Astrocyte of the hippocampus (primary cell): Measurements from ENCODE around the gene KCNQ1OT1.

Experiments used
- DNase-seq: peaks from one replicate; pipeline ENCODE4 v3.0.0; 2011; ENCODE audit warnings: low read depth, low spot score

KCNQ1OT1 gene

DNA sequence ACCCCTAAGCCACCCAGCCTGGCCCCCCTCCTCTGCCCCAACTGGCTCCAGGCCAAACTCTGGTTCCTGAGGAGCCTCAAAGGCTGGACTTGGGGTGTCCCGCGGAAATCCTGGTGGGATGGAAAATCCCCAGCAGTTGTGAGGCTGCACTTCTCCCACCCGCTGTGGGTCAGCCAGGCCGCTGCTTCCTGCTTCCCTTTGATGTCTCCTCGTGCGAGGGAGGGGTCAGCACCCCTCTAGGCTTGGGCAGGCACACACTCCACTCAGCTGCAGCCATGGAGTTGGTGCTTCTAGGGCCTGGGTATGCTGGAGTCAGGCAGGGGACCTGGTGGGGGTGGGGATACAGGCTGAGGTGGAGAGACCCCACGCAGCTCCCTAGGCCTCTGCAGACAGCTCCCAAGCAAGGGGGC, 12.0 kb downstream of the KCNQ1OT1 start:
- DNase-seq = no peak

DNA sequence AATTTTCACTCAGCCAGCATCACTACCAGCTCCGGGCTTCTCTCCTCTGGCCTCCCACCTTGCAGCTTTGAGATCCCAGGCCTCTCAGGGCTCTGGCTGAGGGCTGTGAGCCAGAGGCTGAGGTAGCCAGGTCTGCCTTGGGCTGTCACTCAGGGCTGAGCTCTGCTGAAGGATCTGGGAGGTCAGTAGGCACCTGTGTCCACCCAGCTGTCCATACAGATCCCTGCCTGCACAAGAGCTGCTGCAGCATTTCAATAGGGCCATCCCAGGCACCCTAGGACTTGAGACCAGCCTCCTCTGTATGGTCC, 12.6 kb downstream of the KCNQ1OT1 start:
- no peak for DNase-seq

DNA sequence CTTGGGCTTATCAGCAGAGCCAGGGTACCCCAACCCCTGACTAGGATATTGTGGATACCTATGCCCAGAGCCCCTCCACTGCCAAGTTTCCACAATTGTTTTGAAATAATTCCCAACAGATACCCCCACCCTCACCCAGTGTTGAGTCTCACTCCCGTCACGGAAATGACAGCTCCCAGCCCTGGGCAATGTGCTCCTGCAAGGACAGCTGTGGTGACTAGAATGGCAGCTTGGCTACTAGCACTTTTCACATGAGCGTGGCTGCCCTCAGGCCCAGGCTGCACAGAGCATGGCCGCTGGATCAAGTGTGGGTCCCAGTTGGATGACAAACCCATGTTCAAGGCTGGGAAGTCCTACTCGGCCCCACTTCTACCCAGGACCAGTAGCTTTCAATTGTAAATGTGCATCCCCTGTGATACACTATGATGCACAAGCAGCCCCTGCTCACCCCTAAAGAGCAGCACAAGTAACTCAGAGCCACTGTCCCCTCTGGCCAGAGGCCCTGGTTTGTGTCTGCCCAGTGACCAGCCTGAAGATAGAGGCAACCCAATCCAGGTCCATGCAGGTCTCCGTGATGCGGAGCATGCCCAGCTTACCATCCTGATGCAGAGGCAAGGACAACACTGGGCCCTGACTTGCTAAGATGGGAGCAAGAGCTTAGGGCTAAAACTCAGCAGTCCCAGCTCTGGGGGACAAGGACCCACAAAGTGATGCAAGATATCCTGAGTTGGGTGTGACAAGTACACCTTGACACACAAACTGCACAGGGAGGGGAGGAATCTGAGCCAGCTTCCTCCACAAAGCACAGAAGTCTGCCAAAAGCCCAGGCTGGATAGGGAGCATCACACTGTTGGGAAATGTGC, 13.2 kb downstream of the KCNQ1OT1 start:
- DNase-seq = no peak

DNA sequence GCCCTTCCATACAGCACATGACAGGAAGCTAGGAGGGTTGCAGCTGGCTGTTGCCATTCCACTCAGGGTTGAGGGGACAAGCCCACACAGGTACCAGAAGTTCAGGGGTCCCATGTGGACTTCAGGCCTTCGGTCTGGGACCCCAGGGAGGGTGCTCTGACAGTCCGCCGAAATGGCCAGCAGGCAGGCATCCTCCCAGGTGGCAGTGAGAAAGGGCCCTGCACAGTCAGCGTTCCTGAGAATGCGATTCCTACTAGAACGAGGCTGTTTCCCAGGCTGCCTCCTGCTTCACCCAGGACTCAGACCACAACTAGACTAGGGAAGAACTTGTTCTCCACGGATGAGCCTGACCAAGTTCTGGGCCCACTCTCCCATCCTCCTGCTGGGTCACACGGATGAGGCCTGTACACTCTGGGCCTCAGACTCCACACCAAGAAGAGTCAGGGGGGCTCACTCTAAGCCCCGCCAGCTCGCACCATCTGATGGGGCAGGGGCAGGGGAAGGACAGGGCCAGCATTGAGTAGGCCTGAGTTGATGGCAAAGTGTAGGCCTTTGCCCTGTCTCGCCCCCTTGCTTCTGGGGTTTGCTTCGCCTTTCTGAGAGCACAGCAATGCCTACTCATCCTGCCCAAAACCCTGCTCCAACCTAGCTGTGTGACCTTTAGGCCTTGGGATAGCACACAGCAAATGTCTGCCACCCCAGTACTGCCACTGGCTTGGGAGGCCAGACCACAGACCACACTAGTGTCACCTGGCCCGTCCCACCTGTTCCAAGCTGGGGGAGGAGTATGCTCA, 14.0 kb downstream of the KCNQ1OT1 start:
- no peak for DNase-seq

DNA sequence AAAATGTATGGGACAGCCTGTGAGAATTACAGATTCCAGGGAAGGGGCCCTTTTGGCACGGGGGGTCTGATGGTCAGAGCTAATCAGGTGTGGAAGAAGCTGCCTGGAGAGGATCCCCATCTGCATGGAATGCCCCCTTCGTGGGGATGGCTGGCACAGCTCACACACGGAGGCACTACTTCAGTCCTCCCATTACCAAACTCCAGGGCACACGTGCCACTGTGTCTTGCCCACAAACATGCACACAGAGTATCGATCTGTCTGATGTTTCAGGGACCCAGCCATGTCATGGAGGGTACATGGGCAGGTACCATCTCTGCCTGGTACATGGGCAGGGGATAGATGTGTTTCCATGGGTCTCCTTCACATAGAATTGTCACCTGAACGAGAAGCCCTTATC, 14.7 kb downstream of the KCNQ1OT1 start:
- DNase-seq = no peak

DNA sequence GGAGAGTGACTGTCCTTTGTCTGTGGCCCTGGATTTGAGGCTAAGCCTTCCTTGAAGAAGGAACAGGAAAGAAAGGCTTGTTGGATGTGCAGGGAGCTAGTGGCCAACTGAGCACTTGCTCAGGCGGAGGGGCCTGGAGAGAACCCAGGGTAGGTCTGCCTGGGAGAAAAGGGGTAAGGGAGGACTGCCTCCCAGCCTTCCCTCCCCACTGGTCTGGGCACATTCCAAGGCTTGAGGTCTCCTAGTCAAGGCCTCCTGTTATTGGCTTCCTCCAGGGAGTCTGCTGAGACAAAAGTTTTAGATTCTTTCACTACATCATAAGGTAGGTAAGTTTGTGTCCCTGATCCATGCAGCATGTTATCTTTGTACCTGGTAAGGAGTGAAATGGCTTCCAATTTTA, 15.2 kb downstream of the KCNQ1OT1 start:
- DNase-seq = no peak

DNA sequence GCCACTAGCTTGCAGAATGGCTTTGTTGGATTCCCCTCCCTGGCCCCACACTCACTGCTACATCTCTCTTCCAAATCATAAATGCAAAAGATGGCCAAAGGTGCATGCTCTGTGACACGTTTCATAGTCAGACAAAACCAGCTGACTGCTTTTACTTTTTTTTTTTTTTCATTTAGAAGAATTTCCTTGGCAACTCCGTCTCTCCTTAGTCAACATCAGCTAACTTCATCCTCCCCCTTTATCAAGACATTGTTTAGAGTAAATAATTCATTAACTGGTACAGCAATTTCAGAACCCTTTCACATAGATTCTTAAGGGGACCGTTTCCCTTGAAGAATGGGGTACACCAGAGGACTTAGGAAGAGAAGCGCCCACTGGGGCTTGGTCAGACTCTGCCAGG, 16.0 kb downstream of the KCNQ1OT1 start:
- DNase-seq = no peak

DNA sequence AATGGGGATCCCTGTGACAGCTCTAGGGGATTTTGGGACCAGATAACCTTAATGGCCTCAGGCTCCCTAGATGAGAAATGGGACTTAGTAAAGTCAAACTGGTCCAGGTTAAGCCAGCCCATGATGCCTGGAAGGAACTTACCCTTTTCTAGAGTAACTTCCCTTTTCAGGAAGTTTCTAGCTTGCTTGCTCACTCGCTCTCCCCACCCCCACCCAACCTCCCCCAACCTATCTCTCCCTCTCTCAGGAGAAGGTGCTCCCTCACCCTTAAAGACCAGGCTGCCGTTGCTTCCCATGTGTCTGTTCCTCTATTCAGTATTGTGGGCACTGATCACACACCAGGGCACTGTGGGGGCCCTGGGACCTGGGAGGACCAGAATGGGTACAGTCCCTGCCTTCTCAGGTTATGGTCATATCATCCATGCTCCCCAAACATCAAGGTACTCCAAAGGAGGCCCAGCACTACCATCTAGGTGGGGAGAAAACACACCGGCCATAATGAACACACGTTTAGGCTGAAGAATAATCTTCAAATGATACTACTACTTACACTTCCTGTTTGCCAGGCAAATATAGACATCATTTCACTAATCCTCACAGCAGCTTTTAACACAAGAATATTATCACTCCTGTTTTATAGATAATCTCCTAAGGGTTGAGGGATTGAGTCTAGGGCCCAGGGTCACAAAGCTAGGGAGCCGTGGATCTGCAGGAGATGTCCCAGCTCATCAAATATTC, 18.2 kb downstream of the KCNQ1OT1 start:
- DNase-seq = no peak

DNA sequence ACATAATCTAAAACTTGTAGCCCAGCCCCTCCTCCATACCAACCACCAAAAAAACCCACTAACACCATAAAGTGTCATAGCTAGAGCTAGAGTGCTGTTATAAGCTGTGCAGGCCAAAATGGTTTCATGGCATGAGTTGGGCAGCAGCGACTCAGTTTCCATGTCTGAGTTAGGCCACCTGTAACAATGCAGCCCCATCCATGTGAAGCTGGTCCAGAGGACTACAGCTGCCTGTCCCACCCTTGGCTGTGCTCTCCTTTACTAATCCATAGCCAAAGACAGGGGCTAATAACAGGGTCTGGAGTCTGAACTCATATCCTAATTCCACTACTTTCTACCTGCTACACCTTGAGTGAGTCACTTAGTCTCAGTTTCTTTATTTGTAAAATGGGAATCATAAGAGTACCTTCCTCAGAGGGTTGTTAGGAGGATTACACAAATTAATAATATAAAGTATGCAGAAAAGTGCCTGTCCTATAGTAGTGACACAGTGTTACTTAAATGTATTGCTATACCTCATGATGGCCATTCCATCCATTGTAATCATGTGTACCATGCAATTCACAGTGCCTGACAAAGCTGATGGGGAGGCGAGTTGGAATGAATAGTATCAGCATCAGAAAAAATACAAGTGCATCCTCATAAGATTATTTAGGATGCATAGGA, 20.6 kb downstream of the KCNQ1OT1 start:
- no peak for DNase-seq

DNA sequence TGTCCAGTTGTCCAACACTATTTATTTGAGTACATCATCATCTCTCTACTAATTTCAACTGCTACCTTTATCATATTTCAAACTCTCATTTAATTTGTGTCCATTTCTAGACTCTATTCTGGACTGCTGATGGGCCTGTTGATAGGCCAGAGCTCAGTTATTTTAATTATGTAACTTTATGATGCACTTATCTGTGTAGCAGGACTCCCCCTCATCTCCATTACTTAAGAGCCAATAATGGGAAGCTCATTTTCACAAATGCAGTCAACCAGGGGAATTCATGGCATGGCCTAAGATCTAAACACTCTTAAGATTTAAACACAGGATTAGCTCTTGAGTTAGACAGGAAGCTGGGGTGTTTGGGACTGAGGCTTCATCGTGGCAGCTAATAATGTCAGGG, 21.4 kb downstream of the KCNQ1OT1 start:
- no peak for DNase-seq

DNA sequence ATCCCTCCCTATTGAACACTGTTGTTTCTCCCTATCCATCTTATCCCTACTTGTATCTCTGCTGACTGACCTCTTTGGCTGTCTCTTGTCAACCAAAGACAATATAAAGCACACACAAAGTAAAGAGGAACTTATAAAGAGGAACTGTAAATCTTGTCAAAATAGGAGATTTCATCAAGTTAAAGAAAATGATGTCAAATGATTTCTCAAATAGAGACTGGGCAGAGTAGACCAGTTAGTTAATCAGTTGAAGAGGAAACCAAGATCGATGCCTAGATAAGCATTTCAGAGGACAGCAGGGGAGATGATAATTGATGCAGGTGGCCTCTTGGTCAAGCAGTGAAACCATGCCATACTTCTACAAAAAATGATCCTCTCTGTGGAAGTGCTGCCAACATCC, 22.7 kb downstream of the KCNQ1OT1 start:
- DNase-seq = no peak

DNA sequence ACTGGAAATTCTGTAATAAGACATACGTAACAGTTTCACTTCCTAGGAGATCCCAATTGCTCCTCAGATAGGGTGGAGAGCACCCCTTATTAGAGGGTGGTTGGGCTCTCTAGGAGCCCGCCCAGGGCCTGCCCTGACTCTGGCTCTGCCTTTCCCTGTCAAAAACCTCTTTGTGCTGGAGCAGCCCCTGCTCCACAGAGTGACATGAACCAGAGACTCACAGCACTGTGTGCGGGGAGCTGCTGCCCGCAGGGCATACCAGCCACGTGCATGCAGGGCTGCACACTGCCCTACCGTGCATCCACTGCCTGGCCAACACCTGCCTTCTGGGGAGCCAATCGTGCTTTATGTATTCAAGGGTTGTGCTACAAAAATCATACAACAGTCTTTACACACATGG, 24.3 kb downstream of the KCNQ1OT1 start:
- DNase-seq = no peak

DNA sequence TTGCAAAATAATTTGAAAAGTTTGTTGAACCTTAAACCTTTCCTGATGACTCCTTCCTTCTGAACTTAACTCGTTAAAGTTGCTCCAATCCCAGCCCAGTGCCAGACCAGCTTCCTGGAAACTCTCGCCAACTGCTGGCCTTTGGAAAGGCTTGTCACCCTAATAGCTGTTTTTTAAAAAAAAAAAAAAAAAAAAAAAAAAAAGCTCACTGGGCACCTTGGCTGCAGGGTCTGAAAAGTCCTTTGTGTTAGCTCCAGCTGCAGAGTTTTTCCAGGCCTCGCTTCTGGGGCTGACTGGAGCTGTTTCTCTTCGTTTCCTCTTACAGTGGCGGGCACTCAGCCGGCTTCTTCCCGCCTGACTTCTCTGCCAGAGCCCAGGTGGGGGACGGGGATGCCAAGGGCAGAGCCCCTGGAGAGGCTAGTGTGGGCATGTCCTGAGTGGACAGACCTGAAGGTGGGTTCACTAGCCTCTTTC, 25.1 kb downstream of the KCNQ1OT1 start:
- peak; percentile 32 for DNase-seq

DNA sequence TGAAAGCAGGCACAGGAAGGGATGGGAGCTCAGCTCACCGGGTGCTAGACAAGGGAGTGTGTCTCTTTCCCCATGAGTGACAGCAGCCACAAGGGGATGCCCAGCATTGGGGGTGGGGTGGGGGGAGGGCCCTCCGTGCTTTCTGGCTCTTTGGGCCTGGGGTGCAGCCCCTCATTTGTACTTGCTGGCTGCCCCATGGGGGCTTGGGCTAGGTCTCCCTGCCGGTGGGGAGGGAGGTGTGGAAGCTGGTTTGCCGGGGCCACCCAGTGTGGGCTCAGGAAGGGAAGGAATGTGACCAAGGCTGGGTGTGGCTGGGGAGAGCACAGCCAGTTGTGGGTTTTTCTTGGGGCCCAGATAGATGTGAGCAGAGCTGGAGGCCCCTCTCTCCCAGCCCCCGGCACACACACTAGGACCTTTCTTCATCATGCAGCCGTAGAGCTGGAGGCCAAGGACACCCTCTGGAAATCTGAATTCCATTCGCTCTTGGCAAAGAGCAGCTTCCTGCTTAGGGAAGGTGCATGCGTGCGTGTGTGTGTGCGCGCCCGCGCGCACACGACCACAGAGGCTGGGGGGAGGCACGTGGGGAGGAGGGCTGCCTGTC, 25.8 kb downstream of the KCNQ1OT1 start:
- DNase-seq = no peak

DNA sequence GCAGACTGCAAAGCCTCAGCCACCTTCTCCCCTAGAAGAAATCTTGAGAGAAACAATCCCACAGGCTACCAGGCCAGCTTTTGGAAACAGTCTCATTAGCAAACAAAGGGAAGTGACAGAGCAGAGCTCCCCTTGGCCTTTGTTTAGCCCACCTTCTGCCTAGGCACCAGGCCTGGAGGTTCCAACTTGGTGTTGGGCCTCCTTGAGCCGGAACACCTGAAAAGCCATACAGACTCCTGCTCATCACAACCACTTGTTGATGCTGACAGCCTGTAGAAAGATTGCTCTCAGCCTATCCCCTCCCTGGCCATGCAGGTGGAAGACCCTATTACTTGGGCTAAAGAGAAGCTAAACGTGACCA, 26.6 kb downstream of the KCNQ1OT1 start:
- no peak for DNase-seq

DNA sequence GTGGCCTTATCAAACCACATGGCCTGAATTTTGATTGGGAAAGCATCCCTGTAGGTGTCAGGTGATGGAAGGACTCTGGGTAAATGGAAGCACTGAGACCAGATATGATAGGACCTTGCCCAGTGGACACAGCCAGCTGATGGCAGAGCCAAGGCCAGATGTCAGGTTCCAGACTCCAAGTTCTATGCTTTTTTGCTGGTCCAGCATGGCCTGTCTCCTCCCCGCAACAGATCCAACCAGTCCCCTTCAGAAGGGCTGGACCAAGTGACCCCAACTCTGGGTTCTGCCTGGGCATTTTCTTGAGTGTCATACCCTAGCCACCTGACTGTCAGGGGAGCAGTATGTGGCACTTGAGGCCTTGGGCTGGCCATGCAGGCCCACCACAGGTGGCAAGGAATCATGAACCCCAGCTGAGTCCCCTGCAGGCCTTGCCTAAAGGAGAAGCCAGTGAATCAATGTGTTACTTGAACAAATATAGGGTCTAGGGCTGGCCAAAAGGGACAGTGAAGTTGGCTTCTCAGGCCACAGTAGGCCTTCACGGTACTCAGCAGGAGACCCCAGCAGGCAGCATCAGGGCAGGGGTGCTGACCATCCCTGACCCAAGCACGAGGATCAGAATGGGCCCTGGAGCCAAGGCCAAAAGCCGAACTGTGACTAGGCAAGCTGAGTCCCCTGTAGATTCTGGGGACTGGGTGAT, 27.1 kb downstream of the KCNQ1OT1 start:
- DNase-seq = no peak

DNA sequence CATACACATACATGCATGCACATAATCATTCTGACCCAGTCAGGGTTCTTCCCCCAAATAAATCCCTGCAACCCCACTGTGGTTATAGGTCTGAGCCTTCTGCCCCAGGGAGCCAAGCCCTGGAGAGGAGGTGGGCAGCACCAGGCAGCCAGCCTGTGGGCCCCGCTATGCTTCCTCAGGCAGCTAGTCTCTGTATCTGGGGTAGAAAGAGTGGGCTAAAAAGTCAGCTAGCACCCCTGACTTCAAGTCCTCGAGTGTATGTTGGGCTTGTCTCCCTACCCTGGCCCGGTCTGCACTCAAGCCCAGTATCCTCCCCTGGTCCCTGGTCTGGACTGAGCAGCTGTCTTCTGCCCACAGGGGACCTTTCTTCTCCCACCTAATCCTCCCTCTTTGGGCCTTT, 28.0 kb downstream of the KCNQ1OT1 start:
- DNase-seq = no peak

DNA sequence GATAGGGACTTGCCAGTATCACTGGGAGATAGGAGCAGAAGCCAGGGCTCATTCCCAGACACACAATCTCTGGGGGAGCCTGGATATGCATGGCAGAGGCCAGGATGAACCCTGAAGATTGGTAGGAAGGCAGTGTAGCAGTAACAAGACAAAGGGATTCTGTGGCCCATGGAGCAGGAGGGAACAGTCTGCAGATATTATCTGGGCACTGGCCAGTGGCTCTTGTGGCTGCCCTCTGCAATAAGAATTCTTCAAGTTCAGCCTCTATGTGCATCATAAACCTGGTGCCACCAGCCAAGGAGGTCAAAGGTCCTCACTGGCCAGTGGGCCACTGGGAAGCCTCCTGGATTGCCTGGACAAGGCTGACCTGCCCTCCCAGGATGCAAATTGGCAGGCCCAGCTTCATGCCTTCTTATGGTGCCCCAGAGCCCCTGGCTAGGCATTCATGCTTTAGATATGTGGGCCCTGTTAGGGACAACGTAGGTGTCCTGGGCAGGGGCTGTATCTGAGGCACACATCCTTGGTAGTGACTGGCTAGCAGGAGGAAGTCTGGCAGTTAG, 29.2 kb downstream of the KCNQ1OT1 start:
- DNase-seq = no peak

DNA sequence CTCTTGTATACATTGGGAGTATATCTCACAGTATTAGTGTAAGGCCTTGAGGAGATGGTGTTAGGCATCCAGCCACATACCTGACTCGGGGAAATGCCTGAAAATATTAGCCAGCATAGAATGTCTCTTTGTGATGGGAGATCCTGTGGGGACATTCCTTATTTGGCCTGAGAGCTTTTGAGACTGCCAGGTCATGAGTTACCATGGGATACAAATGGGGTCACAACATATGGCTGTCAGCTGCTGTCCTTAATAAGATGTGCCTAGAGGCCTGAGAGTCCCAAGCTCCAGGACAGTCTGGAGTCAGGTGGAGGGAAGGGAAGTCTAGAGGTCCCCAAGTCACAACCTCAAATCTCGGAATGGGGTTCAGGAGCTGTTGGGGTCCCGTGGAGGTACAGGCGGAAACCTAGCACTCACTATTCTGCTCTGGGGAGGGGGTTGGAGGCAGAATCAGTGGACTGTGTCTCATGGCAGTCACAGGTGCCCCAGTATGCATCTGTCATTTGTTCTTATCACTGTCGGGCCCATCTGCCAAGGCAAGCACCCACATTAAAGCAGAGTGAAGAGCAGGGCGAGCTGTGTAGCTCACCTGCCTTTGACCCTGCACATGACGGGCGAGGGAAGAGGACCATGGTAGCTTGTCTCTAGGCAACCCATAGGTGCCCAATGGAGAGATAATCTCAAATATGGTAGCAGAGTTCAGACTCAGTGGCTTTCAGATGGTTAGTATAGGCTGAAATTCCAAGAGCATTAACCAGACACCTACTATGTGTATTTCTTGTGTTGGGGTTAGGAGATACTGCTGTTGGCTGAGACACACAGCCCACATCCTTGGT, 29.9 kb downstream of the KCNQ1OT1 start:
- no peak for DNase-seq

DNA sequence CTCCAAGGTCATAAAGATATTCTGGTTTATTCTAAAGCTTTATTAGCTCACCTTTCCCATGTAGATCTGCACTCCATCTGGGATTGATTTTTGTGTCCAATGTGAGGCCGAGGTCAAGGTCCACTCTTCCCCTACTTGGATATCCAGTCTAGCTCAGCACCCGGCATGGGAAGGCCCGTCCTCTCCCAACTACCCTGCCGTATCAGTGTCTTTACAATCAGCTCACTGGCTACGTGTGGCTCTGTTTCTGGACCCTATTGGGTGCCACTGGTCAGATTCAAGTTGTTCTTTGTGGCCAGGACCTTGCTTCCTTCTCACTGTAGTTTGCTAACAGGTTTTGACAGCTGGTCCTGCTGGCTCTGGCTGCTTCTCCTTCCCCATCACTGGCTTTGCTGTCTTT, 30.9 kb downstream of the KCNQ1OT1 start:
- DNase-seq = no peak
